Pulmonary artery endothelial cell (primary cell): ENCODE measurements around the gene PXT1. TPM values are rescaled to one million over a fixed set of nuclear protein-coding genes. Genes with fewer than 3 reads are reported as not detected.
"Not testable (repeated sequence)": the region's sequence is repeated elsewhere in the genome, so short reads cannot be mapped to it uniquely, and the experiment has no call there.

Experiments
- DNase-seq: peaks from one replicate; pipeline ENCODE4 v3.0.0-alpha.2; 2011; ENCODE audit warnings: low read depth, low spot score
- total RNA-seq: library from RNA; depleted of rRNA; stranded (reverse); fragments of >200 nt; gene quantifications from 2 replicates; pipeline ENCODE4 v1.2.3, GENCODE V29; 2014

Gene PXT1
- total RNA-seq, 1 donor from 2014 or later: 0.07 TPM

GRCh38 chr6:36370638-36371037 lies 72.0 kb downstream of the PXT1 start:
- no peak for DNase-seq

GRCh38 chr6:36368921-36369865 lies 73.5 kb downstream of the PXT1 start:
- no peak for DNase-seq

GRCh38 chr6:36368421-36368820 lies 74.2 kb downstream of the PXT1 start:
- no peak for DNase-seq

- no peak for DNase-seq
Observed at GRCh38 chr6:36367743-36368142, 74.9 kb downstream of the PXT1 start.

- DNase-seq: no peak
Observed at GRCh38 chr6:36364669-36365479, 77.8 kb downstream of the PXT1 start.

- not testable (repeated sequence) for DNase-seq
Observed at GRCh38 chr6:36364061-36364635, 78.5 kb downstream of the PXT1 start.

- DNase-seq: not testable (repeated sequence)
Observed at GRCh38 chr6:36363371-36363752, 79.3 kb downstream of the PXT1 start.

GRCh38 chr6:36362551-36363370 lies 79.9 kb downstream of the PXT1 start:
- no peak for DNase-seq

- no peak for DNase-seq
Observed at GRCh38 chr6:36361071-36361470, 81.6 kb downstream of the PXT1 start.

- no peak for DNase-seq
Observed at GRCh38 chr6:36360241-36361054, 82.2 kb downstream of the PXT1 start.

- no peak for DNase-seq
Observed at GRCh38 chr6:36358226-36358915, 84.3 kb downstream of the PXT1 start.

- DNase-seq: no peak
Observed at GRCh38 chr6:36357872-36358225, 84.8 kb downstream of the PXT1 start.

GRCh38 chr6:36355819-36356218 lies 86.8 kb downstream of the PXT1 start:
- DNase-seq: no peak

GRCh38 chr6:36353411-36353915 lies 89.2 kb downstream of the PXT1 start:
- no peak for DNase-seq

GRCh38 chr6:36352477-36353157 lies 90.0 kb downstream of the PXT1 start:
- no peak for DNase-seq

- DNase-seq: peak; percentile 83
Observed at GRCh38 chr6:36350681-36351571, 91.7 kb downstream of the PXT1 start.

GRCh38 chr6:36350082-36350481 lies 92.6 kb downstream of the PXT1 start:
- DNase-seq: peak; percentile 87

- no peak for DNase-seq
Observed at GRCh38 chr6:36349240-36349639, 93.4 kb downstream of the PXT1 start.
